Lung (tissue), 12 donors: ENCODE results near the gene ARAP2. TPM values are rescaled to one million over a fixed set of nuclear protein-coding genes. Genes with fewer than 3 reads are reported as not detected.

Experiments used
- ATAC-seq: fragments of 200-7000 bp; cut with Tn5 transposase; one replicate; pipeline ENCODE4 v1.9.1; 2020; ENCODE audit warnings: moderate number of reproducible peaks; ENCODE audit not compliant: insufficient read depth, low FRiP score
- DNase-seq, 3 donors: peaks; one replicate each; pipeline ENCODE4 v3.0.0-alpha.2; 2013 to 2017
- H3K27ac ChIP-seq, 2 donors: one replicate each; pipeline ENCODE4 v1.5.1; 2013; ENCODE audit warnings: mild to moderate bottlenecking in 2 of 2, moderate library complexity in 2 of 2, control low read depth in 1 of 2, inconsistent platforms in 1 of 2, low read depth in 1 of 2, low read length in 1 of 2
- H3K27me3 ChIP-seq, 3 donors: one replicate each; pipeline ENCODE4 v1.5.1; 2013; ENCODE audit warnings: low read length in 2 of 3; ENCODE audit not compliant: control insufficient read depth in 3 of 3, insufficient read depth in 3 of 3
- H3K36me3 ChIP-seq, 4 donors: one replicate each; pipeline ENCODE4 v1.5.1; 2013; ENCODE audit warnings: low read length in 4 of 4, mild to moderate bottlenecking in 1 of 4, moderate library complexity in 1 of 4; ENCODE audit not compliant: control insufficient read depth in 4 of 4, insufficient read depth in 4 of 4
- H3K4me1 ChIP-seq, 5 donors: one replicate each; pipeline ENCODE4 v1.5.1; 2013; ENCODE audit warnings: low read length in 5 of 5, mild to moderate bottlenecking in 2 of 5, moderate library complexity in 1 of 5; ENCODE audit not compliant: control insufficient read depth in 5 of 5, insufficient read depth in 5 of 5
- H3K4me3 ChIP-seq: one replicate; pipeline ENCODE4 v1.5.1; 2013; ENCODE audit warnings: mild to moderate bottlenecking, control low read depth, moderate library complexity
- H3K9ac ChIP-seq, 2 donors: one replicate each; pipeline ENCODE4 v1.5.1; 2013; ENCODE audit warnings: low read length in 2 of 2, control low read depth in 1 of 2; ENCODE audit not compliant: insufficient read depth in 1 of 2
- H3K9me3 ChIP-seq, 4 donors: one replicate each; pipeline ENCODE4 v1.5.1; 2013; ENCODE audit warnings: low read length in 3 of 4, mild to moderate bottlenecking in 1 of 4, moderate library complexity in 1 of 4; ENCODE audit not compliant: control insufficient read depth in 4 of 4, insufficient read depth in 3 of 4
- CTCF ChIP-seq: IDR thresholded peaks from 2 replicates; pipeline ENCODE4 v1.5.1; 2012; ENCODE audit warnings: mild to moderate bottlenecking; ENCODE audit errors: control extremely low read depth, extremely low read depth
- WGBS, 2 donors: extraction: QIAGEN DNeasy Blood & Tissue Kit; methylation state at CpG; one replicate each; pipeline ENCODE4 v1.1.7; 2013; 5-methylcytosine and 5-hydroxymethylcytosine counted together
- polyA plus RNA-seq, 2 donors: library from polyadenylated mRNA; stranded (reverse); fragments of 200-250 nt; gene quantifications; one replicate each; pipeline ENCODE4 v1.2.1, GENCODE V29; 2013
- total RNA-seq, 2 donors: library from RNA; depleted of rRNA in 1 of 2; stranded (reverse); fragments of >200 nt in 1 of 2; gene quantifications; one replicate each; pipeline ENCODE4 v1.2.1, GENCODE V29; 2014 to 2021
- donor health status: control.
- donor health status: control.
- donor health status: Bipolar disorder and iron deficiency.
- donor health status: healthy.
- donor health status: DM: yes; HTN: yes; CAD: no.

The ARAP2 gene
- total and polyA plus RNA-seq, 4 donors = 5.9 to 77.8 (median 20.2) TPM

GRCh38 chr4:36178484-36178883, 65.8 kb downstream of the ARAP2 start:
- 90 to 93% methylated on average over 3 of the region's 3 CpGs for WGBS, 2 donors

GRCh38 chr4:36177946-36178345, 66.4 kb downstream of the ARAP2 start:
- TF ChIP-seq CTCF = no peak
- Histone ChIP-seq H3K9ac (no peak overlapping the region), H3K9me3 (no peaks in the 10 kb centered on the region), H3K36me3 (peaks cover 0 to 3% (median 0%) of the 10 kb centered on the region in 4 donors), H3K4me1 (peaks cover 0 to 1% (median 0%) of the 10 kb centered on the region in 5 donors), H3K27me3 (no peaks in the 10 kb centered on the region), H3K4me3 (no peak overlapping the region), H3K27ac (no peak overlapping the region)
- 86% methylated on average over 1 of the region's 1 CpG for WGBS, 2 donors
- ATAC-seq (no peak), DNase-seq (no peak)

More at GRCh38 chr4:36178484-36178883, 65.8 kb downstream of the ARAP2 start:
- ATAC-seq = no peak
- no peak for DNase-seq
- Histone ChIP-seq H3K4me3 (no peak overlapping the region), H3K27ac (no peak overlapping the region), H3K9me3 (no peaks in the 10 kb centered on the region), H3K36me3 (peaks cover 0 to 3% (median 0%) of the 10 kb centered on the region in 4 donors), H3K9ac (no peak overlapping the region), H3K27me3 (no peaks in the 10 kb centered on the region), H3K4me1 (peaks cover 0 to 1% (median 0%) of the 10 kb centered on the region in 5 donors)
- no peak for TF ChIP-seq CTCF

GRCh38 chr4:36174570-36174969, 69.7 kb downstream of the ARAP2 start:
- H3K36me3 ChIP-seq = peaks cover 0 to 1% (median 0%) of the 10 kb centered on the region in 4 donors
- H3K4me1 ChIP-seq = peaks cover 0 to 1% (median 0%) of the 10 kb centered on the region in 5 donors
- H3K9me3 ChIP-seq = no peaks in the 10 kb centered on the region
- no peak overlapping the region for H3K9ac ChIP-seq
- H3K27ac ChIP-seq = no peak overlapping the region
- DNase-seq = no peak
- H3K27me3 ChIP-seq = no peaks in the 10 kb centered on the region
- TF ChIP-seq CTCF = no peak
- no peak overlapping the region for H3K4me3 ChIP-seq
- ATAC-seq = no peak

GRCh38 chr4:36173905-36174304, 70.4 kb downstream of the ARAP2 start:
- no peak overlapping the region for H3K27ac ChIP-seq
- DNase-seq = peak in 1 of 3 donors; percentile 6
- no peak overlapping the region for H3K4me3 ChIP-seq
- TF ChIP-seq CTCF = no peak
- no peaks in the 10 kb centered on the region for H3K9me3 ChIP-seq
- peaks cover 0 to 1% (median 0%) of the 10 kb centered on the region in 4 donors for H3K36me3 ChIP-seq
- peaks cover 0 to 1% (median 0%) of the 10 kb centered on the region in 5 donors for H3K4me1 ChIP-seq
- ATAC-seq = no peak
- H3K27me3 ChIP-seq = no peaks in the 10 kb centered on the region
- H3K9ac ChIP-seq = no peak overlapping the region
